ENCODE measurements around the gene PRDX4. TPM values are rescaled to one million over a fixed set of nuclear protein-coding genes. Genes with fewer than 3 reads are reported as not detected.
"Not testable (repeated sequence)": the region's sequence is repeated elsewhere in the genome, so short reads cannot be mapped to it uniquely, and the experiment has no call there.

Gene PRDX4
- total RNA-seq, 2 donors from 2014 or later = 62.2 to 117 TPM

- H3K4me1 ChIP-seq (ENCODE audit: control insufficient read depth in 1 of 2, low read depth in 2 of 2) = no peaks in the 10 kb centered on the region
- TF ChIP-seq, protein P1, sequence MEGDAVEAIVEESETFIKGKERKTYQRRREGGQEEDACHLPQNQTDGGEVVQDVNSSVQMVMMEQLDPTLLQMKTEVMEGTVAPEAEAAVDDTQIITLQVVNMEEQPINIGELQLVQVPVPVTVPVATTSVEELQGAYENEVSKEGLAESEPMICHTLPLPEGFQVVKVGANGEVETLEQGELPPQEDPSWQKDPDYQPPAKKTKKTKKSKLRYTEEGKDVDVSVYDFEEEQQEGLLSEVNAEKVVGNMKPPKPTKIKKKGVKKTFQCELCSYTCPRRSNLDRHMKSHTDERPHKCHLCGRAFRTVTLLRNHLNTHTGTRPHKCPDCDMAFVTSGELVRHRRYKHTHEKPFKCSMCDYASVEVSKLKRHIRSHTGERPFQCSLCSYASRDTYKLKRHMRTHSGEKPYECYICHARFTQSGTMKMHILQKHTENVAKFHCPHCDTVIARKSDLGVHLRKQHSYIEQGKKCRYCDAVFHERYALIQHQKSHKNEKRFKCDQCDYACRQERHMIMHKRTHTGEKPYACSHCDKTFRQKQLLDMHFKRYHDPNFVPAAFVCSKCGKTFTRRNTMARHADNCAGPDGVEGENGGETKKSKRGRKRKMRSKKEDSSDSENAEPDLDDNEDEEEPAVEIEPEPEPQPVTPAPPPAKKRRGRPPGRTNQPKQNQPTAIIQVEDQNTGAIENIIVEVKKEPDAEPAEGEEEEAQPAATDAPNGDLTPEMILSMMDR (IDR thresholded peaks at IDR 0.05) = no peak
- ATAC-seq (ENCODE audit: insufficient number of reproducible peaks, low FRiP score, low read depth) = no peak
- no peaks in the 10 kb centered on the region for H3K27me3 ChIP-seq (replicated peaks; ENCODE audit: insufficient read depth)
- H3K36me3 ChIP-seq = no peaks in the 10 kb centered on the region
- no peak for DNase-seq (ENCODE audit: low spot score)
- H3K9me3 ChIP-seq = no peaks in the 10 kb centered on the region
- H3K27ac ChIP-seq = no peak overlapping the region
- H3K4me3 ChIP-seq = no peak overlapping the region
Measured at GRCh38 chrX:23656091-23656490, 11.2 kb upstream of the PRDX4 start.

DNA sequence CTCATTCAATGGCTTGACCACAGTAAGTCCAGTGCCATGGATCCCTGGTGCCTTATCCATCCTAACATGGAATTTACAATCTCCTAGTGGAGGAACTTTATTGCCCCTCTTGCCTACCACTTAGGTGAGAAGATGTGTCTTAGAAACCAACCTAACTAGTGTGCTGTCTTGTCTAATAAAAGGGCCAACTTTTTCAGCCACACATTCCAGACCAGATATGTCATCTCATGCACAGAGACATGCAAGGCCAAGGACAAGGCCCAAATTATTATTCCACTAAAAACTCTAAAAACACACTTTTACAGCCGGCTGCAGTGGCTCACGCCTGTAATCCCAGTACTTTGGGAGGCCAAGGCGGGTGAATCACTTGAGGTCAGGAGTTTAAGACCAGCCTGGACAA, 10.6 kb upstream of the PRDX4 start:
- TF ChIP-seq, protein P1 (IDR thresholded peaks at IDR 0.05) = no peak
- Histone ChIP-seq H3K36me3 (no peaks in the 10 kb centered on the region), H3K27me3 (replicated peaks; ENCODE audit: insufficient read depth) (no peaks in the 10 kb centered on the region), H3K4me3 (no peak overlapping the region), H3K4me1 (ENCODE audit: control insufficient read depth in 1 of 2, low read depth in 2 of 2) (no peaks in the 10 kb centered on the region), H3K27ac (no peak overlapping the region), H3K9me3 (no peaks in the 10 kb centered on the region)
- ATAC-seq (ENCODE audit: insufficient number of reproducible peaks, low FRiP score, low read depth) = no peak
- DNase-seq (ENCODE audit: low spot score) = no peak

GRCh38 chrX:23659339-23659738, 8.0 kb upstream of the PRDX4 start:
- Histone ChIP-seq H3K9me3 (no peaks in the 10 kb centered on the region), H3K27me3 (replicated peaks; ENCODE audit: insufficient read depth) (no peaks in the 10 kb centered on the region), H3K4me1 (ENCODE audit: control insufficient read depth in 1 of 2, low read depth in 2 of 2) (no peaks in the 10 kb centered on the region), H3K4me3 (no peak overlapping the region), H3K27ac (no peak overlapping the region), H3K36me3 (no peaks in the 10 kb centered on the region)
- no peak for ATAC-seq (ENCODE audit: insufficient number of reproducible peaks, low FRiP score, low read depth)
- DNase-seq (ENCODE audit: low spot score) = no peak
- TF ChIP-seq, protein P1 (IDR thresholded peaks at IDR 0.05) = no peak

- H3K4me3 ChIP-seq; H3K27ac ChIP-seq; ATAC-seq (ENCODE audit: insufficient number of reproducible peaks, low FRiP score, low read depth); H3K9me3 ChIP-seq; H3K27me3 ChIP-seq (replicated peaks; ENCODE audit: insufficient read depth); H3K4me1 ChIP-seq (ENCODE audit: control insufficient read depth in 1 of 2, low read depth in 2 of 2); DNase-seq (ENCODE audit: low spot score); H3K36me3 ChIP-seq: not testable (repeated sequence)
Measured at GRCh38 chrX:23660083-23660765, 7.1 kb upstream of the PRDX4 start.

- H3K36me3 ChIP-seq = no peaks in the 10 kb centered on the region
- no peaks in the 10 kb centered on the region for H3K9me3 ChIP-seq
- H3K27me3 ChIP-seq (replicated peaks; ENCODE audit: insufficient read depth) = no peaks in the 10 kb centered on the region
- TF ChIP-seq, protein P1 (IDR thresholded peaks at IDR 0.05) = no peak
- no peak overlapping the region for H3K4me3 ChIP-seq
- ATAC-seq (ENCODE audit: insufficient number of reproducible peaks, low FRiP score, low read depth) (no peak), DNase-seq (ENCODE audit: low spot score) (no peak)
- no peak overlapping the region for H3K27ac ChIP-seq
- H3K4me1 ChIP-seq (ENCODE audit: control insufficient read depth in 1 of 2, low read depth in 2 of 2) = no peaks in the 10 kb centered on the region
Measured at GRCh38 chrX:23660766-23661132, 6.5 kb upstream of the PRDX4 start.

- no peak overlapping the region for H3K27ac ChIP-seq
- no peaks in the 10 kb centered on the region for H3K27me3 ChIP-seq (replicated peaks; ENCODE audit: insufficient read depth)
- no peak overlapping the region for H3K4me3 ChIP-seq
- H3K4me1 ChIP-seq (ENCODE audit: control insufficient read depth in 1 of 2, low read depth in 2 of 2) = no peaks in the 10 kb centered on the region
- TF ChIP-seq, protein P1 (IDR thresholded peaks at IDR 0.05) = no peak
- no peak for DNase-seq (ENCODE audit: low spot score)
- H3K36me3 ChIP-seq = no peaks in the 10 kb centered on the region
- H3K9me3 ChIP-seq = no peaks in the 10 kb centered on the region
- no peak for ATAC-seq (ENCODE audit: insufficient number of reproducible peaks, low FRiP score, low read depth)
Measured at GRCh38 chrX:23661671-23662070, 5.6 kb upstream of the PRDX4 start.
